Stimulated activated CD4-positive, alpha-beta T cell treated with anti-CD3 and anti-CD28 coated beads, Interleukin-1b, Interleukin-23, amount 100 ng/mL, for 48 hours (primary cell): ENCODE data around the gene URI1.
"Not testable (repeated sequence)": the region's sequence is repeated elsewhere in the genome, so short reads cannot be mapped to it uniquely, and the experiment has no call there.

Source experiments
- DNase-seq: peaks from one replicate; pipeline ENCODE4 v3.0.0-alpha.2; 2020

Gene URI1

DNA sequence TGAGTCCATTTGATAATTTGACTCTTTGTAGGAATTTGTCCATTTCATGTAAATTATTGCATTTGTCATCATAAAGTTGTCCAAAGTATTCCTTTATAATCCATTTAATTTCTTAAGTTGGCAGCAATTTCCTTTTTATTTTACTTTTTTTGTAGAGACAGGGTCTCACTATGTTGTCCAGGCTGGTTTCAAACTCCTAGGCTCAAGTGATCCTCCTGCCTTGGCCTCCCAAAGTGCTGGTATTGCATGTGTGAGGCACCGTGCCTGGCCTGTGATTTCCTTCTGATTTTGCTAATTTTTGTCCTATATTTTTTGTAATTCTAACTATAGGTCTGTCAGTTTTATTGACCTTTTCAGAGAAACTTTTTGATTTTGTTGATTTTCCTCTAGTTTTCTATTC, 84.9 kb downstream of the URI1 start:
- DNase-seq: no peak

DNA sequence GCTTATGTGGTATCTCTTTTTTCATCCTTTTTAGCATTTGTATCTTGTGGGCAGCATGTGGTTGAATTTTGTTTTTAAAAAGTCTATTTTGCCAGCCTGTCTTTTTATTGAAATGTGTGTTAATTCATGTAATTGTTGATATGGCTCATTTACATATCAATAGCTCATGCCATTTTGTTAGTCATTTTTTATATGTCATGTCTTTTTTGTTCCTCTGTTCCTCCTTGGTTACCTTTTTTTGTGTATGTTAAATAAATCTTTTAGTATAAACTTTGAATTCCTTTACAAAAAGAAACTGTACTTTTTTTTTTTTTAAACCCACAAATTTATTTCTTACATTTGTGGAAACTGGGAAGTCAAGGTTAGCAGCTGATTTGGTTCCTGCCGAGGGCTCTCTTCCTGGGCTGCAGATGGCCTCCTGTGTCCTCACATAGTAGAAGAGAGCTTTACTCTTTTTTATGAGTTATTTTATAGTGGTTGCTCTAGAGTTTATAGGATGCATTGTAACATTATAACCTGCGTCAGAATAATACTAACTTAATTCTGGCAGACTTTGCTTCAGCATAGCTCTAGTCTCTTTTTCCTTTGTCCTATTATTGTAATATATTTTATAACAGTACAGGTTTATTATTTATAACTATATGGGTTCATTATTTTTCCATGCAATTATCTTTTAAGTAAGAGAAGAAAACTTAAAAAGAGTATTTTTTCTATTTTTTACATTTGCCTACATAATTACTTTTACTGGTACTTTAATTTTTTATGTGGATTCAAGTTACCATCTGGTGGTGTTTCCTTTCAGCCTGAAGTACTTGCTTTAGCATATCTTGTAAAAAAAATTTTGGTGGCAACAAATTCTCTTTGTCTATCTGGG, 86.3 kb downstream of the URI1 start:
- no peak for DNase-seq

DNA sequence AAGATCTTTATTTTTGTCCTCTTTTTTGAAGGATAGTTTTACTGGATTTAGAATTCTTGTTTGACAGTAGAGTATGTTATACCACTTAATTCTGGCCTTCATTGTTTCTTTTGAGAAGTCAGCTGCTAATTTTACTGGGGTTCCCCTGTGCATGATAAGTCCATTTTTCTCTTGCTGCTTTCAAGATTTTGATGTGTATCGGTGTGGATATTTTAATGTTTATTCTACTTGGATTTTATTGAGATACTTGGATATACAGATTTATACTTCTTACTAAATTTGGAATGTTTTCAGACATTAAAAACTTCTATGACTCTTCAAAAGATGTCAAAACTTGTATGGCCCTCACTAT, 86.9 kb downstream of the URI1 start:
- no peak for DNase-seq

DNA sequence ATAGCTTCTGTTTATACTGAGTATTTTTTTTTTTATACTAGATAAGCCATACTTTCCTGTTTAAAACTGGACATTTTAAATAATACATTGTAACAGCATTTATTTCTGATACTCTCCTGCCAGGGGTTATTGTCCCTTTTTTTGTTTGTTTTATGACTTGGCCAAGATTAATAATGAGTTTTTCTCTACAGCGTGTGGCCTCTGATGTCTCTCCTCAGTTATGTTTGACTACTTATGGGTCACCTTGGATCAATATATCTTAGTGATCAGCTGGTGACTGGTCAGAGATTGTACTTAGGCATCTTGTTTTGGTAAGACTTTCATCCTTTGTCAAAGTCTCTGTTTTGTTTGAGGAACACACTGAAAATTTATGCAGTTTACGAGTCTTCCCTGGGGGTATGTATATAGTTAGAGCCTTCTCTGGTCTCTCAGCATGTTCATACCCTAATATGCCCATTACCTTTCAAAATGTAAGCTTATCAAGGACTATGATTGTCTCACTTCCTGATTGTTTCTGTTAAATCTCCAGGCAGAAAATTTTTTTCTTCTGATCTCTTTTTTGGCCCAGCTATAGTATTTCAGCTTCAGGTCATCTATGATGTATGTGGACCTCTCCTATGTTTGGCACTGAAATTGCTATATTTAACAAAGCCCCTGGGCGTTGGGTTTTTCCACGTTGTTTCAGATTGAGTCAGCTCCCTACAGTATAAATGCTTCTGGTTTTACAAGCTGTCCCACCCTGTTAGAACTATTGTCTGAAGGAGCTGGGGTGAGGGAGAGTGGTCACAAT, 87.9 kb downstream of the URI1 start:
- no peak for DNase-seq

DNA sequence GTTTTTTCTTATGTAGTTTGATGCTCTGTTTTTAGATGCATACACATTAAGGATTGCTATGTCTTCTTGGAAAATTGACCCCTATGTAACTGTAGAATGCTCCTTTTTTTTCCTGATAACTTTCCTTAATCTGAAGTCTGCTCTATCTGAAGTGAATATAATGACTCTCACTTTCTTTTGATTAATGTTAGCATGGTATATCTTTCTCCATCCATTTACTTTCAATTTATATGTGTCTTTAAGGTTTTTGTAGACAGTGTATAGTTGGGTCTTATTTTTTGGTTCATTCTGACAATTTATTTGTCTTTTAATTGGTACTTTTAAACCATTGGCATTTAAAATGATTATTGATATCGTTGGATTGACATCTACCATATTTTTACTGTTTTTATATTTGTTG, 92.3 kb downstream of the URI1 start:
- no peak for DNase-seq

DNA sequence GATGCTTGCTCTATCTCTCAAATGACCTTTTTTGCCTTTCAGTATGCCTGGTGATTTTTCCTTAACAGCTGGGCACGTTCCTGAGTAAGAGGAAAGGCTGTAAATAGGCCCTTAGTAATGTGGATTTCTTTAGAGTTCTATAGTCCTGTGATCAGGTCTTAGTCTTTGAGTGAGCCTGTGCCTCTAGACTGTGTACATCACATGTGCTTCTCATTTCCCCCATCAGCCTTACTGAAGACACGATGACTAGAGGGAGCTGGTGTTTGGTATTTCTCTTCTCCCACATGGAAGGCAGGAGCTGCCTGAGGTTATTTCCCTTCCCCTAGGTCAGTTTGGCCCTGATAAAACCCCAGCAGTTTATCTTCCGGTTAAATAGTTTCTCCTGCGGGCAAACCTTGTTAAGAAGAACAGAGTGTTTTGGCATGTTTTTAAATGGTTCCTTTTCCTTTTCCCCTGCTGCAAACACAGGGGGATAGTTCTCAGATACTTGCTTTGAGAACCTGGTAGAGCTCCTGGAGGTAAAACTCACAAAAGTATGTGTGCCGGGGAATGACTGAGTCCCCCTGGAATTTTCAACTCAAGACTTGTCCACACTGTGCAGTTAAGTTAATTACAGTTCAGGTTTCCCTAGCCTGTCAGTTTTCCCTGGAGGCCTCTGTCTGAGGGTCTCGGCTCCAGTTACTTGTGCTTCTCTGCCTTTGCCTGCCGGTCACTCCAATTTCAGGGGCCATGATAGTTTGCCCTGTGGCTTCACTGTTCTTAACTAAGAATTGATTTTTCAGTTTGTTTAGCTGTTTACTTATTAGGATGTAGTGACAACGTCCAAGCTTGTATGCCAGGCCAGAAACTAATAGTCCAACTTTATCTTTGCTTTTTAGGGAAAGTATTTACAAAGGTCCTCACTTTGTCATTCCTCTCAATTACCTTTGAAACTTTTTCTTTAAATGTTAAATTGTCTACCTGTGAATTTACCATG, 94.4 kb downstream of the URI1 start:
- no peak for DNase-seq

DNA sequence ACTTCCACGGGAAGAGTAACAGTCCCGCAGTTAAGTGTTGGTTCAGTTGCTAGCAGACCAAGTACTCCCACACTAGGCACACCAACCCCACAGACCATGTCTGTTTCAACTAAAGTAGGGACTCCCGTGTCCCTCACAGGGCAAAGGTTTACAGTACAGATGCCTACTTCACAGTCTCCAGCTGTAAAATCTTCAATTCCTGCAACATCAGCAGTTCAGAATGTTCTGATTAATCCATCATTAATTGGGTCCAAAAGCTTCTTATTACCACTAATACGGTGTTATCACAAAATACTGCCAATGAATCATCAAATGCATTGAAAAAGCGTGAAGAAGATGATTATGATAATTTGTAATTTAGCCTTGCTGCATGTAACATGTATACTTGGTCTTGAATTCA, 95.8 kb downstream of the URI1 start:
- no peak for DNase-seq

DNA sequence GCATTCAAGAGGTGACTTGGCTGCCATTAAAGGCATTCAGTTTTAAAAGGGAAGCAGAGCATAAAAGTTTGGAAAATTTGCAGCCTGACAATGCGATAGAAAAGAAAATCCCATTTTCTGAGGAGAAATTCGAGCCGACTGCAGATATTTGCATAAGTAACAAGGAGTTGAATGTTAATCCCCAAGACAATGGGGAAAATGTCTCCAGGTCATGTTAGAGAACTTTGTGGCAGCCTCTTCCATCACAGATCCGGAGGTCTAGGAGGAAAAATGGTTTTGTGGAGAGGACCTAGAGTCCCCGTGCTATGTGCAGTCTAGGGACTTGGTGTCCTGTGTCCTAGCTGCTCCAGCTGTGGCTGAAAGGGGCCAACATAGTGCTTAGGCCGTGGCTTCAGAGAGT, 99.9 kb downstream of the URI1 start:
- DNase-seq: not testable (repeated sequence)

DNA sequence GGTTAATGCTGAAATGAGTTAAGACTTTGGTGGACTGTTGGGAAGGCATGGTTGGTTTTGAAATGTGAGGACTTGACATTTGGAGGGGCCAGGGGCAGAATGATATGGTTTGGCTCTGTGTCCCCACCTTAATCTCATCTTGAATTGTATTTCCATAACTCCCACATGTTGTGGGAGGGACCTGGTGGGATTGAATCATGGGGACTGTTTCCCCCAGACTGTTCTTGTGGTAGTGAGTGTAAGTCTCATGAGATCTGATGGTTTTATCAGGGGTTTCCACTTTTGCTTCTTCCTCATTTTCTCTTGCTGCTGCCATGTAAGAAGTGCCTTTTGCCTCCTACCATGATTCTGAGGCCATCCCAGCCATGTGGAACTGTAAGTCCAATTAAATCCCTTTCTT, 101.0 kb downstream of the URI1 start:
- not testable (repeated sequence) for DNase-seq

DNA sequence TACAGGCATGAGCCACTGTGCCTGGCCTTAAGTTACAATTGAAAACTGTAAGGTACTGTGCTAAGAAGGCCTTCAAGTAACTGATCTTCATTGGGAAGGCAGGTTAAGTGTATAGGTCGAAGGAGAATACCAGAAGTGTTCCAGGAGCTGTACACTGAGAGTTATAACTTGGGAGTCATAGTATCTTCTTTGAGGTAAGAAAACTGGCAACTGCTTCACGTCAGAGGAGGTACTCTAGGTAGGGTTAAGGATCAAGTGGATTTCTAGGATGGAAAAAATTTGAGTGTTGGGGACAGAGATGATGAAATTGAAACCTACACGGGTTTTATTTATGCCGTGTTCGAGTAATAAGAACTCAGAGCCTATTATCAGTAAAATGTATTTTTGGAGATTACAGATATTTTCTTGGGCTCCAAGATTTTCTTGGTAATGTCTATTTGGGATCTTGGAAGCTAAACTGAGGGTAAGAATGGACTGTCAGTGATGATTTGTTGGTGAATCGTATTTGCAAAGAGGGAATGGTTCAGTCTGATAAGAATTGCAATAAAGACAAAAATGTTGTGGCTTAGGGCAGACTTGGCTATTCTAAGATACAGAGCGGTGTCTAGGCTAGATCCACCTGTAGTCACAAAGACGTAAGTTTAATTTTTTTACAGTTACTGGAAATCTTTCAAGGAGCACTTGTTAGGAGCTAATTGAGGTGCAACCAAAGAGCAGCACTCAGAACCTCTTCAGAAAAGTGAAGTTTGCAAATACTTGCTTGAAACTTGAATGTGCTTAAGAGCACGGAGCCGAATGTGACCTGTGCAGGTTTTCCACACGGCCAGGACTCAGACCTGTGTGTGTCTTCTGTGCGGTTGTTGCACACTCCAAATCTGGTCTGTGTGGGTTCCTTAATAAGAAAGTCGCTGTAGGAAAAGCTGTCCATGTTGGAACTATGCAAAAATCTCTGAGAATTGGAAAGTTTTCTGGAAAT, 102.5 kb downstream of the URI1 start:
- DNase-seq: no peak

DNA sequence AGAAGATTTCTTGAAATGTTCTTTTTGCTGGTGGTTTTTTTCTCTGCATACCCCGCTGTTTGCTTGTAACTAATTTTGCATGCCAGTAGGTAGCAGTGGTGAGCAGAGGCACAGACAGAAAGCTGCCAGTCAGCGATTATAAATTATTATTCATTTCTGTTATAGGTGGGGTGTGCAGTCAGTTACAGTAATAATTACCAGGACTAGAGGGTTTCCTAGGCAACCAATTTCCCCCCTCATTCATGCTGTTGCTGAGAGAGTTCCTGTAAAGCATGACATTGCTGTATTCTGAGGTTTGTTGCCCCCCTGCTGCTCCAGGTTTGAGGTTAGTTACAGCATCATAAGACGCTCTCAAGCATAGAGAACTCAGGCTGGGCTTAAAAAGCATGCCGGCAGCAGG, 104.5 kb downstream of the URI1 start:
- no peak for DNase-seq

DNA sequence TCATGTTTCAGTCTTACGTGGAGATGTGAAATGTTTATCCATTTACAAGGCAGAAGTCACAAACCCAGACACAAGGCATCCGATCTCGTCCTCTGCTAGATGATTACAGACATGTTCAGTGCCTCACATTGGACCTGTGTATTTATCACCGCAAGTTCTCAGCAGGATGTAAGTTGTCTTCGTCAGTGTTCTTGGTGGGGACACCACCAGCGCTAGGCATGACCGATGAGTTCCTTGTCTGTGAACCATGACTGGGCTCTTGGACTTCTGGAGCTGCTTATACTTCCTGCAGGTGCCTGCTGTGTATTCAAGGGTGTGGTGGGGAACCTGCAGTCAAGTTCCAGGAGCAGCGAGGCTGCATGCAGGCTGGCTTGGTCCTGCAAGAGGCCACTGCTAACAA, 105.4 kb downstream of the URI1 start:
- no peak for DNase-seq

DNA sequence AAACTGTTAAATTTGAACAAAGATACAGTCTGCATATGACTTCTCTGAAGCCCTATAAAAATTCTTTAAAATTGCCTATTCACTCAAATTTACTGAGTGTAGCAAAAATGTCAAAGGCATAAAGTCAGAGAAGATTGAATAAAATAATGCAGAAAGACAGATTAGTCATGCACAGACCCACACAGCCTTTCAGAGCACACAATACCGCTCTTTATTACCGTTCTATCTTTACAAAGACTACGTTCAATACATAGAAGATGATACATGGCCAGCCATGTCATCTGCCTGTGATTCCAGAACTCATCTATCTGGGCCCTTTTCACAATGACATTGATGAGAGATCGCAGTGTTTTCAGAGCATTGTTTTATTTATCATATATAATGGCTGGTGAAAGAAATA, 107.2 kb downstream of the URI1 start:
- no peak for DNase-seq

DNA sequence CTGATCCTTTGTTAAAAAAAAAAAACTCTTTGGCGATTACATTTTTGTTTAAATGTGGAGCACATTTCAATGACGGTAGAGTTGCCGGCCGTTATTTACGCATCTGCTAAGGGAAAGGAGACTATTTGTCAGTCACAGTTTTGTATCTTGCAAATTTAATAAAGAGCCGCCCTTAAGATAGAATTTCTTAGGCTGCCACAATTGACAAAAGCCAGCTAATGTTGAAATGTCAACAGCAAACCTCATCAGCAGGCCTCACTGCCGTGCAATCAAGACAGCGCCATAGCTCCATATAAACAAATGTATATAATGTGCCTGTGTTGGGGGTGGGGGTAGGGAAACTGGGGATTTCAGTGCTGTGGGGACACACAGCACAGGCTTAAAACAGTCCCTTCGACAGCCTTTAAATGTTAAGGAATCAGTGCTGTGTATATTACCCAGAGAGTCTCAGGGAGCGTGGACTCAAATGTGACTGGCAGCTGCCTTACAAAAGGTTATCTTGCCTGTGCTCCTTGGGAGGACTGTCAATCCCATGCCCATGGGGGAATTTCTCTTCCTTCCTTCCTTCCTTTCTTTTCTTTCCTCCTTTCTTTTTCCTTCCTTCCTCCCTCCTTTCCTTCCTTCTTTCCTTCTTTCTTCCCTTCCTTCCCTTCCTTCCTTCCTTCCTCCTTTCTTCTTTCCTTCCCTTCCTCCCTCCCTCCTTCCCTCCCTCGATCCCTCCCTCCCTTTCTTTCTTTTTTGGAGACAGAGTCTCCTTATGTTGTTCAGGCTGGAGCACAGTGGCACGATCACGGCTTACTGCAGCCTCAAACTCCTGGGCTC, 108.0 kb downstream of the URI1 start:
- no peak for DNase-seq

DNA sequence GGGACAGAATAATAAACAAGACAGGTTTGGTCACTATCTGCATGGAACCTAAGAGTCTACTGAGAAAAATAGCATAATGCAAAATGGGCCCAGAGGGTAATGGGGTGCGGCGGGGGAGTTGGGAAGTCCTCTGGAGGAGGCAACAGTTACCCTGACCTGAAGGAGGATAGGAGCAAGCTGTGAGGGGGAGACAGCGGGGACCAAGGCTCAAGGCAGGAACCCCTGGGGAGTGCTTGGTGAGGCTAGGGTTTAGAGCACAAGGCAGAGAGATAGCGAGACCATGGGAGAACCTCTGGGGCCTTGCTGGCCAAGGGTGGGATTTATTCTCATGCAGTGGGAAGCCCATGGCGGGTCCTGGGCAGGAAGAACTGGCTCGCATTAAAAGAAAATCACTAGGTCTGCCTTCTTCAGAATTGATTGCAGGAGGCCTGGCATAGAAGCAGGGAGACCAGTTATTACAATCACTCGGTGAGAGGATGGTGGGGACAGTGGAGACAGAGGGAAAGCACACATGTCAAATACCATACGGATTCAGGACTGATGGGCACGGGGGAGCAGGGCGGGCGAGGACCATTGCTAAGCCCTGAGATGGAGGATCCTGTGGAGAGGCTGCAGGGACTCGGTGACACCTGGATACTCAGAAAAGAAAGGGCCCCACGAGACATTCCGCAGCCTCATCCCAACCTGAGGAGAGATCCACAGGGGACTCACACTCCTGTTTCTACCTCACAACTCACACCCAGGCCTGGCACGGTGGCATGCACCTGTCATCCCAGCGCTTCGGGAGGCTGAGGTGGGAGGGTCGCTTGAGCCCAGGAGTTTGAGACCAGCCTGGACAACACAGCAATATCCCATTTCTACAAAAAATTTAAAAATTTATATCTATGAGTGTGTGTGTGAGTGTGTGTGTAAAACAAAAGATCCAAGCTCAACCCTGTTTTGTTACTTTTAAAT, 110.4 kb downstream of the URI1 start:
- DNase-seq: no peak

DNA sequence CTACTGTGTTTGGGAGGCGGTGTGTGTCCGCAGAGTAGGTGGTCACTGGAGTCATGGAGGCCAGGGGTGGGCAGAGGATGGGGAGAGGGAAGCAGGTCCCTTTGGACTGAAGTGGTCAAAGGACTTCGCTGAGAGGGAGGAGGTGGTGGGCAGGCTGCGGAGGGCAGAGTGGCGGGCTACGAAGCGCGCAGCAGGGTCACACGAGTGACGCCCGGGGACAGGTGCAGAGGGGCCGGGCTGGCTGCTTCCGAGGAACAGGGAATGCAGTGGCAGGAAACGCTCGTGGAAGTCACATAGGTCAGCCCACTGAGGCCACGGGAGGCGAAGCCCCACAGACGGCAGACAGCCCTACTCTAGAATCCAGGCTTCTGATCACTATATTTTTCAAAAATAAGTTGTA, 111.5 kb downstream of the URI1 start:
- no peak for DNase-seq

DNA sequence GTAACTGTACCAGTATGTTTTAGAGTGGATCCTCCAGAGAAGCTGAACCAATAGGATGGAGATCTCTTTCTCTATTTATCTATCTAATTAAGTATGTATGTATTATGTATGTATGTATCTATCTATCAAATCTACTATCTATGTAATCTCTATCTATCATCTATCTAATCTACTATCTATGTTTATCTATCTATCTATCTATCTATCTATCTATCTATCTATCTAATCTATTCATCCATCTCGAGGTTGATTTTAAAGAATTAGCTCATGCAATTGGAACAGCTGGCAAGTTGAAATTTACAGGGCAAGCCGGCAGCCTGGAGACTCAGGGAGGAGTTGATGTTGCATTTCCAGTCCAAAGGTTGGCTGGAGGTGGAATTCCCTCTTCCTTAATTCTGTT, 112.2 kb downstream of the URI1 start:
- no peak for DNase-seq

DNA sequence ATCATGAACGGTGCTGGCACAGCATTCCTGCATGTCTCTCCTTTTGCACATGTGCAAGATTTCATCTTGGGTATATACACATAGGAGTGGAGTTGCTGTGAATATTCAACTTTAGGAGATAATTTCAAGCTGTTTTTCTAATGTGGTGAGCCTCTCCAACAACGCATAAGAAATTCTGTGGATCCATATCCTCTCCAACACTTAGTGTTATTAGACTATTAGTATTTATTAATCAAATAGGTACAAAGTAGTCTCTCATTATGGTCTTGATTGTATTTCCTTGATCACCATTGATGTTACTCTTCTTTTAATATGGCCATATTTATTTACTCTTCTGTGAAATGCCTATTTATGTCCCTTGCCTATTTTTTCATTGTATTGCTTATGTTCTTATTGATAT, 114.5 kb downstream of the URI1 start:
- no peak for DNase-seq

DNA sequence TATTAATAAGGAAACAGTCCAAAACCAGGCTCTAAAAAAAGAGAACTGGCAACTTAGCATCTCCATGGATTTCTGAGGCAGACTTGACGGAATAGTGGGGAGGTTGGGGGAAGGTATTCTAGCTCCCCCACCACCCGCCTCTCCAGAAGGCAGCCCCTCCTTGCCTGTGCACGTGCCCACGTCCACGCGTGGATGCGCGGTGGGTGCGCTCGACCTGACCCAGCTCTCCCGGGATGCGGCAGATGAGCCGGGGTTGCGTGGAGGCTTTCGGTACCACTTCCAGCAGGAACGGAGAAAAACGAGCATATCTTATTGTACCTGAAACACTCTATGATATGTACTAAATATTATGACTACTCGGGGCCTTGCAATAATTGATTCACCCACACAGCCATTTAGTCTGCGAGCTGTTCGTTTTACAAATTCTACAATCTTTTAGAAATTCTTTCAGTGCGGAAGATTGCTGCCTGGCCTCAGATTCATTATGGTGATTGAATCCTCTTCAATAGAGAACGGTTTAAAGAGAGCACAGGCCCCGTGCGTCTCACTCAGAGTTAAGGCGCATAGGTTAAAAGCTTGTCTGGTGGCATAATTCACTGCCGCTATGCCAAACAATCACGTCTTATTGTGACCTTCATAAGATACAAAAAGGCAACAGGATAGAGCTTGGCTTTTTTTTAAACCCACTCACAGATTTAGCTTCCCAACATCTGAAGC, 117.9 kb downstream of the URI1 start:
- no peak for DNase-seq
